Choroid plexus epithelial cell (primary cell): Measurements from ENCODE around the gene FMN1.

ENCODE experiments used
- DNase-seq: peaks from one replicate; pipeline ENCODE4 v3.0.0-alpha.2; 2010; ENCODE audit warnings: low read depth
- H3K4me3 ChIP-seq: 2 replicates; pipeline ENCODE4 v1.5.1; 2011; ENCODE audit warnings: low read depth, mild to moderate bottlenecking, control low read depth, low read length, moderate library complexity
- TF ChIP-seq, protein P1 (sequence below): conservative IDR thresholded peaks from 2 replicates; pipeline ENCODE4 v1.5.1; 2011; ENCODE audit warnings: low read depth, mild to moderate bottlenecking, control low read depth, inconsistent platforms, low read length, moderate library complexity

The FMN1 gene

DNA sequence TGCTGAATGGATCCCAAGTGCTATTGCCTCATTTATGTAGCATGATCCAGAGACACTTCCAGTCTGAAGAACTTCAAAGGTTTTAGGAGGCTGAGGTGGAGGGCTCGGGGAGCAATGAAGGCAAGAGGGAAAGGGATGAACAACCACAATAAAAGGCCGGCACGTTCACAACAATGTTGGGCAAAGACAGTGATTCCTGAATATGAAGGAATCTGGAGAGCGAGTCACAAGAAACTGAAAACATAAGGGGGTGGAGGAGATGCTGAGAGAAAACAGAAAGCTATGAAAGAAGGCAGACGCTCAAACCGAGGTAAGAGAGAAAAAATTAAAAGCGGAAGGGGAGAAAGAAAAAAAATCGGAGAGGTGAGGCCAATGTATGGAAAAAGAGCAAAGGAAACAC lies 356.6 kb downstream of the FMN1 start:
- TF ChIP-seq, protein P1, sequence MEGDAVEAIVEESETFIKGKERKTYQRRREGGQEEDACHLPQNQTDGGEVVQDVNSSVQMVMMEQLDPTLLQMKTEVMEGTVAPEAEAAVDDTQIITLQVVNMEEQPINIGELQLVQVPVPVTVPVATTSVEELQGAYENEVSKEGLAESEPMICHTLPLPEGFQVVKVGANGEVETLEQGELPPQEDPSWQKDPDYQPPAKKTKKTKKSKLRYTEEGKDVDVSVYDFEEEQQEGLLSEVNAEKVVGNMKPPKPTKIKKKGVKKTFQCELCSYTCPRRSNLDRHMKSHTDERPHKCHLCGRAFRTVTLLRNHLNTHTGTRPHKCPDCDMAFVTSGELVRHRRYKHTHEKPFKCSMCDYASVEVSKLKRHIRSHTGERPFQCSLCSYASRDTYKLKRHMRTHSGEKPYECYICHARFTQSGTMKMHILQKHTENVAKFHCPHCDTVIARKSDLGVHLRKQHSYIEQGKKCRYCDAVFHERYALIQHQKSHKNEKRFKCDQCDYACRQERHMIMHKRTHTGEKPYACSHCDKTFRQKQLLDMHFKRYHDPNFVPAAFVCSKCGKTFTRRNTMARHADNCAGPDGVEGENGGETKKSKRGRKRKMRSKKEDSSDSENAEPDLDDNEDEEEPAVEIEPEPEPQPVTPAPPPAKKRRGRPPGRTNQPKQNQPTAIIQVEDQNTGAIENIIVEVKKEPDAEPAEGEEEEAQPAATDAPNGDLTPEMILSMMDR: no peak
- no peak overlapping the region for H3K4me3 ChIP-seq
- no peak for DNase-seq

GRCh38 chr15:32834156-32834555 lies 360.4 kb downstream of the FMN1 start:
- DNase-seq: no peak
- TF ChIP-seq, protein P1: no peak
- H3K4me3 ChIP-seq: no peak overlapping the region

DNA sequence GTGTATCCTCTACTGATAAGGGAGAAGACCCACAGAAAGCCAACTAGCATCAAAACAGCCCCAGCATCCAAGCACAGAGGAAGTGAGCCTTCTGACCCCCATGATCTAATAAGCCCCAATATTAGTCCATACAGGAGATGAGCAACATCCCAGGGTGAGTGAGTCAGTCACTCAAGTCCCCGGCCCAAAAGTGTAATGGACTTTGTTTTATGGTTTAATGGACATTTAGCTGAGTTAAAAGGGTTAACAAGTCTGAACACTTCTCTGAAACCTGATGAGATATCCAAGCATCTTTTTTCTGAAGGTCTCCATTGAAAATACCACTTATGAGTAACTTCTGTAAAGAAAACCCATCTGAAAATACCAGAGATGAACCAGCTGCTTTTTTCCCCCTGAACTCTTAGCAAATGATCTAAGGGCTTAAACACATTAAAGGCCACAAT lies 361.1 kb downstream of the FMN1 start:
- no peak for DNase-seq
- TF ChIP-seq, protein P1: no peak
- H3K4me3 ChIP-seq: no peak overlapping the region

- peak; percentile 28 for DNase-seq
- no peak overlapping the region for H3K4me3 ChIP-seq
- TF ChIP-seq, protein P1: no peak
These were observed 363.0 kb downstream of the FMN1 start for GRCh38 chr15:32831485-32831884.

- TF ChIP-seq, protein P1: no peak
- no peak overlapping the region for H3K4me3 ChIP-seq
- no peak for DNase-seq
These were observed 364.3 kb downstream of the FMN1 start for GRCh38 chr15:32830241-32830640.

DNA sequence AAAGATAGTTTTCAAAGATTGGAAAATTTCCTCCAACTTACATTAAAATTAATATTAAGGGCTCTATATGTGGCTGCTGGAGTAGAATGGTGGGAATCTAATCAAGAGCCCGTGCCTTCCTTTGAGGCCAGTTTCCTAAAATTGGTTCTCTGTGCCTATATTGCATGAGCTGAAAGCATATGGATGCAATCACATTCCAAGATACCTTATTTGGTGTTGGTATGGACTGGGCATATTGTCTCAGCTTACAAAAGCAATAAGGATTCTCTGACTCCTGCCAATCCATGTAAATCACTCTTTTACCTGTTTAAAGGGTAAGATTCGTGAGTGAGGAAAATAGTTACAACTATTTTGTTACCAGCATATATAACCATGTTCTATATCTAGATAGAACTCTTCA lies 365.1 kb downstream of the FMN1 start:
- no peak overlapping the region for H3K4me3 ChIP-seq
- TF ChIP-seq, protein P1: no peak
- DNase-seq: no peak

- peak; percentile 83 for DNase-seq
- TF ChIP-seq, protein P1: no peak
These were observed 365.9 kb downstream of the FMN1 start for GRCh38 chr15:32828507-32829186.

More at GRCh38 chr15:32828507-32829186, 365.9 kb downstream of the FMN1 start:
- no peak overlapping the region for H3K4me3 ChIP-seq
